ENCODE data around the gene OSBPL10. TPM values are rescaled to one million over a fixed set of nuclear protein-coding genes. Genes with fewer than 3 reads are reported as not detected.

OSBPL10 gene
- total RNA-seq, 1 donor from 2014 or later = 20.5 TPM

DNA sequence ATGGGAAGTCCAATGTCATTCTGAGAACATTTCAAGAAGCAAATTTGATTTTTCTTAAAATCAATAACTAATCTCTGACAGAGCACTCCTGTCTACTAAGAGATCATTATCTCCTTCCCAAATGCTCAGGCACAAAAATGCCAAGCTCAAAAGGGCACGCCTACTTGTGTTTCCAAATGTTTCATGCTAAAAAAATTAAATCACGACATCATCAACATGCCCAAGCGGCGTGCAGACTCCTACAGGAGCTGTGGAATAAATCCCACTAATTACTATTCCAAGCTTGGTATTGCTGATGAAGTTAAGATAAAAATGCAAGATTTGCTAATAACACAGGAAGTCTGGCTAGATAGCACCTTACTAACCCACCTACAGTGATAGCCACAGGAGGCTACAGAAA, 140.8 kb downstream of the OSBPL10 start:
- Histone ChIP-seq H3K4me3 (ENCODE audit: low read depth, low read length) (no peak overlapping the region), H3K27me3 (ENCODE audit: control insufficient read depth, insufficient read depth, low read length) (no peaks in the 10 kb centered on the region), H3K36me3 (ENCODE audit: control insufficient read depth, insufficient read depth, low read length) (no peaks in the 10 kb centered on the region)
- DNase-seq (ENCODE audit: low read depth) (peak; percentile 54), FAIRE-seq (no peak)
- TF ChIP-seq, protein P1, sequence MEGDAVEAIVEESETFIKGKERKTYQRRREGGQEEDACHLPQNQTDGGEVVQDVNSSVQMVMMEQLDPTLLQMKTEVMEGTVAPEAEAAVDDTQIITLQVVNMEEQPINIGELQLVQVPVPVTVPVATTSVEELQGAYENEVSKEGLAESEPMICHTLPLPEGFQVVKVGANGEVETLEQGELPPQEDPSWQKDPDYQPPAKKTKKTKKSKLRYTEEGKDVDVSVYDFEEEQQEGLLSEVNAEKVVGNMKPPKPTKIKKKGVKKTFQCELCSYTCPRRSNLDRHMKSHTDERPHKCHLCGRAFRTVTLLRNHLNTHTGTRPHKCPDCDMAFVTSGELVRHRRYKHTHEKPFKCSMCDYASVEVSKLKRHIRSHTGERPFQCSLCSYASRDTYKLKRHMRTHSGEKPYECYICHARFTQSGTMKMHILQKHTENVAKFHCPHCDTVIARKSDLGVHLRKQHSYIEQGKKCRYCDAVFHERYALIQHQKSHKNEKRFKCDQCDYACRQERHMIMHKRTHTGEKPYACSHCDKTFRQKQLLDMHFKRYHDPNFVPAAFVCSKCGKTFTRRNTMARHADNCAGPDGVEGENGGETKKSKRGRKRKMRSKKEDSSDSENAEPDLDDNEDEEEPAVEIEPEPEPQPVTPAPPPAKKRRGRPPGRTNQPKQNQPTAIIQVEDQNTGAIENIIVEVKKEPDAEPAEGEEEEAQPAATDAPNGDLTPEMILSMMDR (IDR thresholded peaks at IDR 0.05; ENCODE audit: insufficient read depth, low read length, severe bottlenecking) = no peak

DNA sequence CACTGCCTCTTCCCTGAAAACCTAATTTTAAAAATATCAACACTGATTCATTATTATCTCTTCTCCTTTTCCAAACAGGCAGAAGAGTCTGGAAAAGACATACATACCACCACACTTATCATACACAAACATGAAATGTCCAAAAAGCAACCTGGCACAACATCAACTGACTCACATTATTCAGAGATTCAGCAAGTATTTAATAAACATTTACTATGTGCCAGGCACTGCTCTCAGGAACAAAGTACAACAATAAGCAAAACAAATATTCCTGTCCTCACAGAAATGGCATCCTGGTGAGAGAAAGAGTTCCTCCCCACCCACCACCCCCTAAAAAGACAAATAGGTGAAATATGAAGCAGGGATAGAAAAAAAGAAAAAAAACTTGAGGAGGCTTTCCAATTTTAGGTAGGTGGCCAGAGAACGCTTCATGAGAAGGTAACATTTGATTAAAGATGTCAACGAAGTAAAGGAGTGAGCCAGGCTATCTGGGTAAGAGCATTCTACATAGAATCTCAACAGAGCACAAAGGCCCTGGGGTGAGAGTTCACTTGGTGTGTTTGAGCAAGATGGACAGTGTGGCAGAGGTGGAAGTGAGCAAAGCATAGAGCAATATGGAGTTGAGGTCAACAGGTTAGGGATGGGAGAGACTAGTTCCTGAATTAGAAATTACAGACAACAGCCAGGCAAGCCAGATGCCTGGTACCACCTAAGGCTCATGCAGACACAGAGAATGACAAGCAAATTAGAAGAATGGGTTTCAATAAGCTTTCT, 141.7 kb downstream of the OSBPL10 start:
- no peaks in the 10 kb centered on the region for H3K36me3 ChIP-seq (ENCODE audit: control insufficient read depth, insufficient read depth, low read length)
- H3K4me3 ChIP-seq (ENCODE audit: low read depth, low read length) = no peak overlapping the region
- DNase-seq (ENCODE audit: low read depth) (no peak), FAIRE-seq (peak; percentile 32)
- no peaks in the 10 kb centered on the region for H3K27me3 ChIP-seq (ENCODE audit: control insufficient read depth, insufficient read depth, low read length)
- TF ChIP-seq, protein P1 (IDR thresholded peaks at IDR 0.05; ENCODE audit: insufficient read depth, low read length, severe bottlenecking) = no peak

DNA sequence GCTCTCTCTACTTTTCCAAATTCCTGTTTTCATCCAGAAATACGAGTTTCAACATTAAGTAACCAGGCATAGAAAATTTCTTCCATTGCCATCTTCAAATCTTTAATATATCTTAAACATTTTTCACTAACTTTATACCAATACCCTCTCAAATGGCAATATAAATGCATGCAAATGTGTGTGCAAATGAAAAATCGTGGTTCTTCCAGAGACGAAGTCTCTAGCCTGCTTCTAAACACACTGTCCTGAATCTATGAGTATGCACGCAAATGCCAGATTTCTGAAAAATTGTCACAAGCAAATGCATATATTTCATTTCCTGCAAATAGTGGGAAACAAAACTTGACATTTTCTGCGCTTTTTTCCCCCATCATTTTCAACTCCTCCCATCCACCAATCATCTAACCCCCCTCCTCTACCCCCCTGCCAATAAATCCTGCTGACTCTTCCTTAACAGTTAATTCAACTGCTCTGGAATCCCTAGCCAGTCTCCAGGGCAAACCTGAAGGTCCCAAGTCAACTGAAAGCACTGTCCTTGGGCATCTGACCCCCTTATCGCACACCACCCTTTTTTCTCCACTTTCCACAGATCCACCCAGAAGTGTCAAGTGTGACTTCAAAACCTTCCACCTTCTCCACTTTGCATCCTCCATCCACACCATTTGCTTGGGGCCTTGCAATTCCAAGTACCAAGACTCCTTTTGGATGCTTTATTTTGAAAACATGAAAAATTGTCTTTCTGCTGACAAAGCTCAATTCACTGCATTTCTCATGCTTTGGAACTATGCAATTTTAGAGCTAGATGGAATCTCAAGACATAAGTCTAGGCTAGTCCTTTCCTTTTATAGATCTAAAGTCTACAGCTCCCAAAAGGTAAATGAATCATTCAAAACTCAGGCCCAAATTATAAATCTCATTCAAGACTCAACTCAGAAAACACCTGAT, 144.7 kb downstream of the OSBPL10 start:
- DNase-seq (ENCODE audit: low read depth) = no peak
- no peaks in the 10 kb centered on the region for H3K36me3 ChIP-seq (ENCODE audit: control insufficient read depth, insufficient read depth, low read length)
- TF ChIP-seq, protein P1 (IDR thresholded peaks at IDR 0.05; ENCODE audit: insufficient read depth, low read length, severe bottlenecking) = no peak
- no peak for FAIRE-seq
- H3K4me3 ChIP-seq (ENCODE audit: low read depth, low read length) = no peak overlapping the region
- H3K27me3 ChIP-seq (ENCODE audit: control insufficient read depth, insufficient read depth, low read length) = no peaks in the 10 kb centered on the region

DNA sequence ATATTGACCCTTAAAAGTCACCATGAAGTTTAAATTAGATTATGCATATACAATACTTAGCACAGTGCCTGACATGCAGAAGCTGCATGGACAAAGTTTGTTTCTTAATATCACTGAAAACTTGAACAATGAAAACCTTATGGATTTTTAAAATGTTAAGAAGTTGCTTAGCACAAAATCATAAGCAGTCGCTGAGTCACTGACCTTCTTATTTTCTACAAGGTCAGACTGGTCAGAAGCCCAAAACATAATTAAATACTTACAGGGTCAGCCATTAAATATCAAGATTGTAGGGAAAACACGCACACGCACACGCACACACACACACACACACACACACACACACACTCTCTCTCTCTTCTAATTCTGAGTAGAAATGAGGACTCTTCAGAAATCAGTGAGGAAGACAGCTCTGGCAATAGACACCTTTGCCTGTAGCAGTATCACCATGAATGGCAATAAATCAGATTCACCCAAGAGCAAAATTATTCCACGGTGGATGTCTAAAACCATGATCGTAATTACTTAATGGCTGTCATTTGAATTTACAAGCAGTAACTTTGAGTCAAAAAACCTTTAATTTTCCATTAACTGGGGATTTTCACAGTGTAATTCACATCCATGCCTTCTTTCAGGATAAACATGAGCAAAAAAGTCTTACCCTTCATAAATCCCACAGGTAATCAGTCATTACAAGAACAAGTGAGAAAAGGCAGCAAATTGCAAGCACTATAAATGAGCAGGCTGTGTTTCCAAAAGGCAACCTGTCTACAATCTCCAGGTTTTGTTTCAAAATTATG, 147.5 kb downstream of the OSBPL10 start:
- FAIRE-seq = no peak
- H3K4me3 ChIP-seq (ENCODE audit: low read depth, low read length) = no peak overlapping the region
- DNase-seq (ENCODE audit: low read depth) = no peak
- TF ChIP-seq, protein P1 (IDR thresholded peaks at IDR 0.05; ENCODE audit: insufficient read depth, low read length, severe bottlenecking) = no peak
- no peaks in the 10 kb centered on the region for H3K36me3 ChIP-seq (ENCODE audit: control insufficient read depth, insufficient read depth, low read length)
- H3K27me3 ChIP-seq (ENCODE audit: control insufficient read depth, insufficient read depth, low read length) = no peaks in the 10 kb centered on the region

DNA sequence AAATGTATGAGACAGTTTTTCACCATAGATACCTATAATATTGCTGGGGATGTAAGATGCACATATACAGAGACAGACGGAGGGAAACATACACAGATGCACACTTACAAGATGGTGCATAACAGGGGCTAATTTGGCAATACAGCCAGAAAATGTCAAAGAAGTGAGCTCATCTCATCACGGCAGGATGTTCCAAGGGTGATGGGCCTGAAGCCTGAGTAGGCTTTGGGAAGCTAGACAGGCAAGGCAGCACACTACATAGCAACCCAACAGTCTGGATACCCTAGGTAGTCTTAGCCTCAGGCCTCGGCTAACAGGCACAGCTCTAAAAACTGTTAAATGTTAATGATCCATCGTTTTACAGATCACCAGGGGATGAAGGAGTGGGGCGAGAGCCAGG, 148.5 kb downstream of the OSBPL10 start:
- no peaks in the 10 kb centered on the region for H3K27me3 ChIP-seq (ENCODE audit: control insufficient read depth, insufficient read depth, low read length)
- FAIRE-seq (peak; percentile 47), DNase-seq (ENCODE audit: low read depth) (no peak)
- TF ChIP-seq, protein P1 (IDR thresholded peaks at IDR 0.05; ENCODE audit: insufficient read depth, low read length, severe bottlenecking) = no peak
- H3K4me3 ChIP-seq (ENCODE audit: low read depth, low read length) = no peak overlapping the region
- no peaks in the 10 kb centered on the region for H3K36me3 ChIP-seq (ENCODE audit: control insufficient read depth, insufficient read depth, low read length)
